ENCODE results near the gene PLCL1. TPM values are rescaled to one million over a fixed set of nuclear protein-coding genes. Genes with fewer than 3 reads are reported as not detected.

PLCL1 gene
- total and polyA plus RNA-seq, 2 donors (not counting 3 experiments of a cell fraction or from before 2014, with no cell fraction given) = 0.79 to 3.4 TPM

- H2AFZ ChIP-seq (ENCODE audit: low read depth, low read length) = no peak overlapping the region
- peak overlapping the region; percentile 45 for H3K27ac ChIP-seq (ENCODE audit: insufficient read depth, low read depth, low read length)
- no peak overlapping the region for H3K9ac ChIP-seq (replicated peaks; ENCODE audit: extremely low read depth, insufficient read depth, low read length)
- H3K36me3 ChIP-seq (ENCODE audit: control insufficient read depth in 2 of 2, extremely low read depth in 1 of 2, insufficient read depth in 2 of 2, low read length in 2 of 2) = no peaks in the 10 kb centered on the region
- TF ChIP-seq MAX (IDR thresholded peaks at IDR 0.05; ENCODE audit: insufficient read depth, insufficient read length) (no peak), CTCF (IDR thresholded peaks at IDR 0.05; ENCODE audit: extremely low read depth in 1 of 2, insufficient read depth in 1 of 2, low read depth in 1 of 2, low read length in 2 of 2) (no peak), GATA2 (IDR thresholded peaks at IDR 0.05; ENCODE audit: insufficient read depth, insufficient read length, low read depth, low read length) (no peak), EZH2 (IDR thresholded peaks at IDR 0.05; ENCODE audit: borderline replicate concordance, low read depth, low read length, severe bottlenecking) (no peak), POLR2AphosphoS5 (IDR thresholded peaks at IDR 0.05; ENCODE audit: insufficient read depth, low read depth, low read length) (no peak), FOS (IDR thresholded peaks at IDR 0.05; ENCODE audit: borderline replicate concordance, insufficient read depth, low read length) (no peak), POLR2A (IDR thresholded peaks at IDR 0.05; ENCODE audit: low read depth, low read length) (no peak), MYC (IDR thresholded peaks at IDR 0.05; ENCODE audit: low read depth, low read length) (no peak), JUN (IDR thresholded peaks at IDR 0.05; ENCODE audit: borderline replicate concordance, insufficient read depth, insufficient read length, low read depth) (no peak)
- H3K4me1 ChIP-seq (ENCODE audit: control insufficient read depth, extremely low read depth, insufficient read depth, low read length) = peaks cover 21% of the 10 kb centered on the region
- dilution Hi-C loops (cut with MboI; ENCODE audit: extremely low pct_ligation_motif_present, low sequenced_read_pairs) = no loop called here
- FAIRE-seq = no peak
- ChIA-PET POLR2A (no interaction called here), CTCF (interaction anchor here (0.9 kb wide), 1 partner anchor 198 kb away, joined by 3 read pairs; no protein-coding TSS in a partner anchor)
- no peak overlapping the region for H3K4me3 ChIP-seq (replicated peaks in 1 of 3; ENCODE audit: insufficient read depth in 1 of 3, low read depth in 1 of 3, low read length in 3 of 3)
- no peaks in the 10 kb centered on the region for H3K79me2 ChIP-seq (ENCODE audit: control insufficient read depth, insufficient read depth, low read length)
- no peaks in the 10 kb centered on the region for H3K27me3 ChIP-seq (ENCODE audit: control insufficient read depth in 2 of 2, insufficient read depth in 2 of 2, low read length in 2 of 2)
- peak overlapping the region; percentile 73 for H3K4me2 ChIP-seq (ENCODE audit: insufficient read depth, low read length)
- H3K9me1 ChIP-seq (replicated peaks; ENCODE audit: control insufficient read depth, extremely low read depth, insufficient read depth, low read length) = no peaks in the 10 kb centered on the region
- H3K9me3 ChIP-seq (replicated peaks; ENCODE audit: control insufficient read depth, insufficient read depth, low read length) = no peaks in the 10 kb centered on the region
- intact Hi-C loops (cut with micrococcal nuclease) = loop anchor here (1.0 to 5.0 kb wide), 3 partner anchors 103 to 187 kb away; partner anchors contain the start of gene PLCL1
- no peak for DNase-seq (ENCODE audit: low read depth, low spot score)
- BruUV-seq (replicated peaks) = no TSS peak
- no peaks in the 10 kb centered on the region for H4K20me1 ChIP-seq (replicated peaks; ENCODE audit: control insufficient read depth, extremely low read depth, insufficient read depth, low read length)
Measured at GRCh38 chr2:197929886-197930227, 125.5 kb downstream of the PLCL1 start.
